GM12878 (cell line): ENCODE data around the gene P3H3. TPM values are rescaled to one million over a fixed set of nuclear protein-coding genes. Genes with fewer than 3 reads are reported as not detected.

ENCODE experiments used
- CBX3 ChIP-seq: fragments of 200-600 bp; sonication (generic); IDR thresholded peaks from 2 replicates; pipeline ENCODE4 v1.6.1; 2016; ENCODE audit warnings: low read depth, borderline replicate concordance
- CREB1 ChIP-seq: IDR thresholded peaks from 2 replicates; pipeline ENCODE4 v1.6.1; 2012; ENCODE audit warnings: low read depth, mild to moderate bottlenecking, inconsistent platforms
- E2F8 ChIP-seq: fragments of 450-650 bp; IDR thresholded peaks from 2 replicates; pipeline ENCODE4 v1.6.1; 2018; ENCODE audit warnings: mild to moderate bottlenecking, low read depth, moderate library complexity; ENCODE audit not compliant: partially characterized antibody
- ELK1 ChIP-seq: IDR thresholded peaks from 2 replicates; pipeline ENCODE4 v1.6.1; 2012; ENCODE audit warnings: low read depth, low read length, improper control_type of control experiment
- IKZF1 ChIP-seq: fragments of 450-650 bp; conservative IDR thresholded peaks from 2 replicates; pipeline ENCODE4 v1.6.1; 2017; ENCODE audit warnings: antibody characterized with exemption, mild to moderate bottlenecking
- MAX ChIP-seq: IDR thresholded peaks from 2 replicates; pipeline ENCODE4 v1.6.1; 2012; ENCODE audit warnings: low read depth, low read length, improper control_type of control experiment
- MTA2 ChIP-seq: fragments of 450-650 bp; IDR thresholded peaks from 2 replicates; pipeline ENCODE4 v1.6.1; 2016; ENCODE audit warnings: low read depth, mild to moderate bottlenecking, moderate library complexity
- NFXL1 ChIP-seq: fragments of 450-650 bp; IDR thresholded peaks from 2 replicates; pipeline ENCODE4 v1.6.1; 2017; ENCODE audit warnings: antibody characterized with exemption, mild to moderate bottlenecking, borderline replicate concordance
- NR2C1 ChIP-seq: fragments of 450-650 bp; IDR thresholded peaks from 2 replicates; pipeline ENCODE4 v1.6.1; 2017; ENCODE audit warnings: antibody characterized with exemption, mild to moderate bottlenecking, moderate library complexity
- NR2C2 ChIP-seq: IDR thresholded peaks from 2 replicates; pipeline ENCODE4 v1.6.1; 2011; ENCODE audit warnings: borderline replicate concordance, low read depth; ENCODE audit not compliant: control insufficient read depth, insufficient read length
- PAX8 ChIP-seq: fragments of 450-650 bp; IDR thresholded peaks from 2 replicates; pipeline ENCODE4 v1.6.1; 2017; ENCODE audit warnings: mild to moderate bottlenecking, moderate library complexity
- PBX3 ChIP-seq: IDR thresholded peaks from 2 replicates; pipeline ENCODE4 v1.6.1; 2011; ENCODE audit warnings: mild to moderate bottlenecking, low read depth, low read length, moderate library complexity; ENCODE audit not compliant: insufficient replicate concordance
- POLR2AphosphoS5 ChIP-seq: IDR thresholded peaks from 2 replicates; pipeline ENCODE4 v1.6.1; 2011; ENCODE audit warnings: mild to moderate bottlenecking, low read length, inconsistent platforms
- RB1 ChIP-seq: fragments of 450-650 bp; formaldehyde crosslinking; IDR thresholded peaks from 2 replicates; pipeline ENCODE4 v1.6.1; 2017; ENCODE audit warnings: mild to moderate bottlenecking, borderline replicate concordance
- RELA ChIP-seq: fragments of 450-650 bp; IDR thresholded peaks from 2 replicates; pipeline ENCODE4 v1.8.0; 2014; ENCODE audit warnings: borderline replicate concordance; ENCODE audit not compliant: partially characterized antibody
- RELB ChIP-seq: fragments of 450-650 bp; IDR thresholded peaks from 2 replicates; pipeline ENCODE4 v1.6.1; 2017; ENCODE audit warnings: low read depth, mild to moderate bottlenecking, moderate library complexity
- SPI1 ChIP-seq: IDR thresholded peaks from 2 replicates; pipeline ENCODE4 v1.6.1; 2011; ENCODE audit warnings: low read depth, mild to moderate bottlenecking, low read length, moderate library complexity, borderline replicate concordance; ENCODE audit not compliant: insufficient read depth
- SREBF2 ChIP-seq: IDR thresholded peaks from 2 replicates; pipeline ENCODE4 v1.6.1; 2012; ENCODE audit warnings: mild to moderate bottlenecking, low read length
- TCF12 ChIP-seq: IDR thresholded peaks from 2 replicates; pipeline ENCODE4 v1.6.1; 2011; ENCODE audit warnings: low read depth, mild to moderate bottlenecking, low read length
- TCF3 ChIP-seq: IDR thresholded peaks from 2 replicates; pipeline ENCODE4 v1.6.1; 2012; ENCODE audit warnings: low read depth, mild to moderate bottlenecking, low read length, borderline replicate concordance; ENCODE audit not compliant: insufficient read depth
- ZZZ3 ChIP-seq: IDR thresholded peaks from 2 replicates; pipeline ENCODE4 v1.6.1; 2011; ENCODE audit warnings: low read depth; ENCODE audit not compliant: control insufficient read depth, insufficient read length
- polyA plus RNA-seq, 11 experiments: library from polyadenylated mRNA; depleted of rRNA in 4 of 11; unstranded in 6 of 11; stranded (reverse) in 5 of 11; fragments of >200 nt; fragmentation: Nextera tagmentation in 4 of 11; fragmentation: Illumina TruSeq in 1 of 11; extraction: Ambion mirVana in 4 of 11; extraction: Trizol in 1 of 11; gene quantifications; 1 replicate in 1 of 11; 2 replicates in 10 of 11; pipeline versions ENCODE4 v1.2.1 to v1.2.3, GENCODE V29; 2011 to 2016; ENCODE audit warnings: inconsistent platforms in 2 of 11, missing spikeins in 2 of 11, low read depth in 1 of 11
- total RNA-seq, 4 experiments: library from RNA; depleted of rRNA in 3 of 4; stranded (reverse); fragments of >200 nt in 3 of 4; fragmentation: Illumina TruSeq in 1 of 4; extraction: Trizol in 1 of 4; gene quantifications; 2 replicates each; pipeline versions ENCODE4 v1.2.1 to v1.2.3, GENCODE V29; 2013 to 2021

Gene P3H3
- total and polyA plus RNA-seq, 10 of the 15 experiments (the other 5 are each of a cell fraction or from before 2014, with no cell fraction given), result 0.03 to 0.21 (median 0.05) TPM; not detected in 7

- TF ChIP-seq MTA2 (no peak), POLR2AphosphoS5 (no peak), TCF3 (no peak), PBX3 (no peak), NR2C1 (no peak), CBX3 (no peak), TCF12 (no peak), MAX (no peak), RB1 (no peak), SPI1 (peak; percentile 72; the same call in 1 of the 2 replicates), ZZZ3 (no peak), PAX8 (no peak), E2F8 (no peak), NFXL1 (no peak), CREB1 (no peak), SREBF2 (no peak), ELK1 (no peak), RELB (0 out of 2 replicates have a peak, but pooled peaks have one; percentile 35), RELA (peak; percentile 40), NR2C2 (no peak), IKZF1 (0 out of 2 replicates have a peak, but pooled peaks have one; percentile 17)
These were observed 35.5 kb upstream of the P3H3 start (continued) for GRCh38 chr12:6792522-6793201.
